Activated naive CD8-positive, alpha-beta T cell treated with anti-CD3 and anti-CD28 coated beads, Interleukin-2, amount 50 U/mL, for 16 hours (primary cell): ENCODE results near the gene DIAPH3.

Experiments used
- DNase-seq: peaks from one replicate; pipeline ENCODE4 v3.0.0-alpha.2; 2020; ENCODE audit warnings: low read depth, low spot score

The DIAPH3 gene

DNA sequence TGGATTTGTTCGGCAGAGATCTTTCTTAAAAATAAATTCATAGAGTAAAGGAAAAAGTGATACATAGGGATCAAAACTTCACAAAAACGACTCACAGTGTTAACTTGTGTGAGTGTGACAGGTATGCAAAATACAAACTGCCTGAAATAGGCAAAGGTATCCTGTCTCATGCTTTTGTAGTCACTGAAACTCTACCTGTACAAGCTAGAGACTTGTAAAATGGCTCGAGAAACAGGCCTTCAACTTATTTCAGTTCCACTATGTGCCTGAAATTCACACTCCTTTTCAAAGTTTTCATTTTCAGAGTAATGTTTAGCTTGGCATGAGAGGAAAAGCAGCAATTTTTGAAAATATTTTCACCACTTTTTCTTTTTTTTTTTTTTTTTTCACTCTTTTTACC lies 290.4 kb downstream of the DIAPH3 start:
- no peak for DNase-seq

DNA sequence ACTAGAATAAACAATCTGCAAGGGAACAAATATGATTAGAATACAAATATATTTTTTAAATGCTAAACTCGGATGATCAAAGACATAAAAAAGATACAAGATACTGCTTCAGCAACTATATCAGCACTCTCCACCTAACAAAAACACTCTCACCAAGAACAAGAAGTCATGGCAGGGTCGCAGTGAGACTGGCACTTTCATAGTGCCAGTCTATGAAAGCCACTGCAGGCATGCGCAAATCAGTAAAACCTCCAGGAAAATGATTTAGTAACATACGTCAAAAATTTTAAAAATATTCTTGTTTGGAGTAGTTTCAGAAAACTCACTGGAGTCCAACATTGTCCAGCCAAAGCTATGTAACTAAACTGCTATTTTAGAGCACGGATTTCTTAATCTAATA lies 295.9 kb downstream of the DIAPH3 start:
- no peak for DNase-seq

DNA sequence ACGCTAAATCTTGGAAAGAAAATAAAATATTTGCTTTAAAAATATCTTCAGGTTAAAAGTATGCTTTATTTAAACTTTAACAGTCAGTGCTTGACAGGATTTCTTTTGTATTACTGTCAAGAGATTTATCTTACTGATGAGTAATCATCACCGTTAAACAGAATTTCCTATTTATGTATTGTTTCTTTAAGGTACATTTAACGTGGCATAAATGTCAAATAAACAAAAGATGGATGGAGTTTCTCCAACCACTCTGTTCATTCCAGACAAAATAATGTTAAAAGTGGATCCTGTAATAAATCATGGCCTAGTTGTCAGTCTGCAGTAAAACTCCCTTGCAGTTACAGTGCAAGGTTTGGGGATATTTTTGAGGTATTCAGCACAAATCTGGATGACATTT lies 298.3 kb downstream of the DIAPH3 start:
- no peak for DNase-seq

DNA sequence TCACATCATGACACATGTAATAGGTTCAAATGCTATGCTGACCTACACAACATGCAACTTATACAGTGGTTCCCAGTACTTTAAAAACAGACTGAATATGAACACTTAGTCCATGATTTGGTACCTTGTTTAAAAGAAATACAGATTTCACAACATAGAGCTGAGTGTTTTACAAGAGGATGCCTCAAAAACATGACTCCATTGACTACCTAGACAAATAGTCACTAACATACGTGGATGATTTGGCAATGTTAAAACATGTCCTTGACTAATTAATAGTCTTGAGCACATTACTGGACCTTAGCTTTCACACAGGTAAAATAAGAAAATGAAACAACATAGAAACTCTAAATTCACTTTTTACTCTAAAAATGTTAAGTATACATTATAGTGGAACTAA lies 300.1 kb downstream of the DIAPH3 start:
- DNase-seq: no peak

DNA sequence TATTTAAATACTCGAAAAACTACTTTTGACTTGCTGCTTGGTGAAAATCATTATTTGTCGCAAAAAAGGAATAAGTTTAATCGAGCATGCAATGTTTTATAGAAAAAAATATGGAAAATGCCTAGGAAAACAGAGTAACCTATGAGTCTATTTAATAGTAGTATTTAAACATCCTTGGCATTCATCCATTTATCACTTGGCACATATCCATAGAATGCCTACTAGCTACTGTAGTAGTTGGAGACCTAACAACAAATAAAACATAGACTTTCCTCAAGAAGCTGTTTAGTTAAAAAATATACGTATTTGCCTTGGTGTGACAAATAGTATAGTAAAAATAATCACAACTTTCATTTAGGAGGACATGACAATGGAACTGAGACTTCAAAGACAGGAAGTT lies 302.1 kb downstream of the DIAPH3 start:
- DNase-seq: no peak

DNA sequence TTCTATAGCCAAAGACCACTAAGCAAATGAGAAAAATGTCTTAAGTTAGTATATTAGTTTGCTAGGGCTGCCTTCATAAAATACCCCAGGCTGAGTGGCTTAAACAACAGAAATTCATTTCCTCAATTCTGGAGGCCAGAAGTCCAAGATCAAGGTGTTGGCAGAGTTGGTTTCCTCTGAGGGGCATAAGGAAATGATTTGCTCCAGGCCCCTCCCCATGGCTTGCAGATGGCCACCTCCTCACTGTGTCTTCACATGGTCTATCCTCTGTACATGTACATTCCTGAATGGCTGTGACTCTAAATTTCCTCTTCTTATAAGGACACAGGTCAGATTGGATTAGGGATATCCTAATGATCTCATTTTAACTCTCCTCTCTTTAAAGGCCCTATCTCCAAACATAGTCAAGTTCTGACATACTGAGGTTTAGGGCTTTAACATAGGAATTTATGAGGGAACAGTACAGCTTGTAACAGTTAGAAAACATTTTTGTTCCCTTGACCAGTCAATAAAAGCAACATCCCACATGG lies 307.4 kb downstream of the DIAPH3 start:
- no peak for DNase-seq

DNA sequence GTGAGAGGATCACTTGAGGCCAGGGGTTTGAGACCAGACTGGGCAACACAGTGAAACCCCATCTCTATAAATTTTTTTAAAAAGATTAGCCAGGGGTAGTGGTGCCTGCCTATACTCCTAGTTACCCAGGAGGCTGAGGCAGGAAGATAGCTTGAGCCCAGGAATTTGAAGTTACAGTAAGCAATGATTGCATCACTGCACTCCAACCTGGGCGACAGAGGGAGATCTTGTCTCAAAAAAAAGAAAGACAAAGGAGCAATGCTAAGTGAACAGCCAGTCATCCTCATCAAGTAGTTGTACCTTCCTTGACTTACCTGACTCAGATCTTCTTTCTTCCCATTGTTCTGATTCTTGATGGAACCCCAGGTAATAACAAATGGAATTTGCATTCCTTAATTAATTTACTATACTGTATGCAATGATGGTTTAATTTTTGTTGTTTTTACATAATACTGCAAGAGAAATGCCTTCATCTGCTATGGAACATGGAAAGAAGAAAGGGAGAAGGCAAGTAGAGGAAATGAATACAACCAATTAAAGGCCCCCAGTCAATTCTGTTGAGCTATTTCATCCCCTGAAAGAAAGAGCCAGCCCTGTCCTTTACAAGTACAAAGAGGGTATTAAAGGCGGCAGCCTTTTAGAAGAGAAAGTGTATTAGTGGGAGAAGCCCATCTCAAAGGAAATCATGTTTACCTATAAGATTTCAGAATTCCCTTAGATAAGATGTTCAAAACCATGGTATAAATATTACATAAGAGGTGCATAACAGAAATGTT lies 316.7 kb downstream of the DIAPH3 start:
- DNase-seq: no peak

DNA sequence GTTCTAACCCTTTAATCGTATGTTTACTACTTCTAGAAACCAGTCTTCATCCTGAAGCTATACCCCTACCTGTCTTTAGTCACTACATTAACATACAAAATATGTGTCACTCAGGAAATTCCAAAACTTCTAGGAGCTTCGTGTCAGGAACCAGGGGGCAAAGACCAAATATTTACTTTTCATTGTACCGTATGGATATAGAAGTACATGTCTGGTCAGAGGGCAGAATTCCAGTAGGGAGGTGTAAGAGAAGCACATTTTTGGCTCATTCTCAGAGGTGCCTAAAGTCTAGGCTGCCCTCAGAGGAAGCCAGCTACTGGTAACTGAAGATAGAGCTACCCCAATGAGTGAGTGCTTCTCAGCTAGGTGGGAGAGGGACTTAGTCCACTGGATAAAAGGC lies 320.7 kb downstream of the DIAPH3 start:
- no peak for DNase-seq

DNA sequence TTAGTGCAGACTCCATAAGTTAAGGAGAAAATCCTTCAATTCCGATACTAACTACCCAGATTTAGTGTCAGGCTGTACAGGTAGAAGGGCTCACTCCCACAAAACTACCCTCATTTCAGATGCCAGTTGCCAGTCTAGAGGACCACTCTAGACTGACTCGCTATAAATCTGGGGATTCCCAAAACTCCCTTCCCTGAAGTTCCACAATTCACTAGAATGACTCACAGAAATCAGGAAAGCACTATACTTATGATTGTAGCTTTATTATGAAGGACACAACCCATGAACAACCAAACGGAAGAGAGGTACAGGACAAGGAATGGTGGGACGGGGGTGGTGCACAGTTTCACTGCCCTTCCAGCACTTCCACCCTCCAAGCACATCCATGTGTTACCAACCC lies 321.2 kb downstream of the DIAPH3 start:
- DNase-seq: no peak

DNA sequence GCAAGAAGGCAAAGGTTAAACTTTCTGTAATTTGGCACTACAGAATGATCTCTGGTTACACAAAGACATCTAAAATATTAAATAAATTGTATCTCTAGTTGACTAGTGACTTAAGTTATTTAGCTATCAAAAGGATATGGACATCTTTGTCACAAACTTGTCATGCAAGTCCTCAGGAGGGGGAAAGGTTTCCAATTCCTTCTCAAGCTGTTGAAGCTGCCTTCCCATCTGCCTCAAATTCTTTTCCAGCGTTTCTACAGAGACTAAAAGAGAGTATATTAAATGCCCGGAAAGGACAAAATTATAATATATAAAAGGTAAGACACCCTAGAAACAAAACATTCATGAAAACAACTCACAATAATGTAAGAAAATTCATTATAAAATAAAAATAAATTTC lies 324.5 kb downstream of the DIAPH3 start:
- DNase-seq: no peak

DNA sequence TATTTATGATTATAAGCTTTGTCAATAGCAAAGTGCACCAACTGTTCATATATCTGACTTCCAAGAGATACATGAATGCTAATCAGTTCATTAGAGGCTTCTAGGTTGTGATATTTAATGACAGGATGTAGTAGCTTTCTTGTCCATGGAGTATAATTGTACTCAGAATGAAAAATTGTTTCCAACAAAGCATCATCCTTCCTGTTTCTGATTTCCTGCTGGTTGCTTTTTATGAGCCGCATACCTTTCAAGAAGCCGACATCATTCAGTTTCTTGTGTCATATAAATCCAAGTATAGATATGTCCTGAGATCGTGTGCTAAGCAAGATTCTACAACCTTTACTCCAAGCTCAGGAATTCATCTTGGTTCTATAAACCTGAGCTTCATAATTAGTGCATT lies 326.6 kb downstream of the DIAPH3 start:
- no peak for DNase-seq

DNA sequence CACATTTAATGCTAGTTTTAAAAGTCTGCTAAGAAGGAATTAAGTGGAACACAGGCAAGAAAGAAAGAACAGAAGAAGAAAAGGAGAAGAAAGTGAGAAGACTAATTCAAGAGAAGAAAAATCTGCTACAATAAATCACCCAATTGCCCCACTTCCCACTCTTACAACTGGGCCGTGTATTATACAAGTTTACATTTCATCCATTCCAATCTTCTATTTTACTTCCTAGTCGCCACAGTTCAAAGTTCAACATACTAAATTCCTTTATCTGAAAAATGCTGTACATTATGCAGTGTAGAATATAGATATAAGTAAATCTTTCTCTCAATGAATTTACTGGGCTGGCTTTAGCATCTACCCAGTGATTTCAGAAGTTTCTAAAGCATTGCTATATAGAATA lies 328.2 kb downstream of the DIAPH3 start:
- no peak for DNase-seq

DNA sequence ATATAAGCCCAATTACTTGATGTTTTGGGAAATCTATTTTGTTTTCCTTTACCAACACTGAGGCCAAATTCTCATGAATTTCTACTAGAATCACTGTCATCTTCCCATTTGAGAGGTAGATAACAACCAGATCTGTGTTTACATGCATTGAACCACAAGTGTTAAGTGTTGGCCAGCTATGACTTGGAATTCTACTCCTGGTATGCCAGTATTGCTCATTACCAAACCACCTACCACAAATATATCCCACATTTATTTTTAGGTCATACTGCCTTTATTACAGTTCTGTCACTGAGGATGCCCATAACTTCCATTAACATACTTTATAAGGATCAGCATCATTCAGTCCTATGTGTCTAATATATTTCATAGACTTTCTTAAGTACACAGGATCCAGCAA lies 328.9 kb downstream of the DIAPH3 start:
- DNase-seq: no peak

DNA sequence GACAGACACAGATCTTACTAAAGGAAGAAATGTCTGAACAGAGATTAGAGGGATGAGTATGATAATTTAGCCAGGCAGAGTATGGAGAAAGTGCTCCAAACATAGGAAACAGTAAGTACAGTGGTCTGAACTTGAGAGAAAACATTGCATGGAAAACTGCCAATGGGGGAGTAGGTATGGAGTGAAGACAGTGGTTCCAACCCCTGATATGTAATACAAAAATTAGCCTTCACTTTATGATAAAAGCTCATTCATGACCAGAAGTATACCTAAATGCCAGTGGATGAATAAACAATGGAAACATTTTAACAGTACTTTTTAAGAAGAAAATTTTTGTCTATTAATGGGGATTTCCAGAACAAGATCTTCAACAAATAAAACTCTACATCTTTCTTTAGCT lies 334.0 kb downstream of the DIAPH3 start:
- DNase-seq: no peak

DNA sequence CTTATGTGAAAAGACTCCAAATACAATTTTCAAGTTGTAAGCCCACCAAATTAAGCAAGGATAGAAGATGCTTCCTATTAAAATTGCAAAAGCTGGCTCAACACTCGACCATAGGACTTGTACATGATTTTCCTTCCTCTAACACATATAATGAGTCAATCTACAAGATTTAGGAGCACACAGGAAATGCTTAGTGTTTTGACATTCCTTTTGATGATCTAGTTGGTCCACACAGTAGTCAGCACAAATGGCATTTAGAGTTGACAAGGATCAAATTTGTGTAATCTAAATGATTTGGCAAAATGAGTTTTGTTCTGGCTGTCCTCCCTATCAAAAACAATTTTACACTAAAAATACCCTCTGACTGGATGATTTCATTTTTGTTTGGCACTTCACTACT lies 340.2 kb downstream of the DIAPH3 start:
- no peak for DNase-seq

DNA sequence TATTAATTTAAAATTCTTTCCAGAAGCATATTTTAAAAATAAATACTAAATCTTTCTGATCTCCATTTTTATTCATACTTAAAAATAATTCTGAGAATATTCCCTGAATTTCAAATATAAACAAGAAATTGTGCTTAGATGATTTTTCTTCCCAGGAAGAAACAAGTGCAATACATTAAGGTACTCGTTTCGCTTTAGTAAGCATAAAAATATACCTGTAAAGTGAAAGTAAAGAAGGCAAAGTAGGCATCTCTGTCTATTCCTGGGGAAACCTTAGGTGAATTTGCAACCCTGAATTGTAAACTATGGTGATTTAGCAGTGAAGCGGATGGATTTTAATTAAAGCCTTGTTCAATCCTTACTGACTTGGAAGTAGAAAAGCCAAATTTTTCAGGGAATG lies 354.2 kb downstream of the DIAPH3 start:
- no peak for DNase-seq

DNA sequence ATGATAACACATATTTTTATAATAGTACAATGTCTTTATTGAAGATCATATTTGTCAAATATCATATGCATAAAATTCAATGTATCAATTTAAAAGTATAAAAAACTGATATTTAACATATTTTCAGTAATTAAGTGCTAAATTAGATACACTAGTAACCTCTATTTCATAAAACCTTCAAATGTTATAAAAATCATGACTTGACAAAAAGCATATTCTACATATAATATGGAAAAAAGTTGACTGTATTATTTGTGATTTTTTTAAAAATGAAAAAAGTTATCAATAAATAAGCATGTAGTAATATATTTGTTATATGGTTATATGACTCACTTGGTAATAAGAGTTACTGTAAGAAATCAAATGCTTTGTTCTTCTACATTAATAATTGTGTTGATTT lies 356.9 kb downstream of the DIAPH3 start:
- no peak for DNase-seq

DNA sequence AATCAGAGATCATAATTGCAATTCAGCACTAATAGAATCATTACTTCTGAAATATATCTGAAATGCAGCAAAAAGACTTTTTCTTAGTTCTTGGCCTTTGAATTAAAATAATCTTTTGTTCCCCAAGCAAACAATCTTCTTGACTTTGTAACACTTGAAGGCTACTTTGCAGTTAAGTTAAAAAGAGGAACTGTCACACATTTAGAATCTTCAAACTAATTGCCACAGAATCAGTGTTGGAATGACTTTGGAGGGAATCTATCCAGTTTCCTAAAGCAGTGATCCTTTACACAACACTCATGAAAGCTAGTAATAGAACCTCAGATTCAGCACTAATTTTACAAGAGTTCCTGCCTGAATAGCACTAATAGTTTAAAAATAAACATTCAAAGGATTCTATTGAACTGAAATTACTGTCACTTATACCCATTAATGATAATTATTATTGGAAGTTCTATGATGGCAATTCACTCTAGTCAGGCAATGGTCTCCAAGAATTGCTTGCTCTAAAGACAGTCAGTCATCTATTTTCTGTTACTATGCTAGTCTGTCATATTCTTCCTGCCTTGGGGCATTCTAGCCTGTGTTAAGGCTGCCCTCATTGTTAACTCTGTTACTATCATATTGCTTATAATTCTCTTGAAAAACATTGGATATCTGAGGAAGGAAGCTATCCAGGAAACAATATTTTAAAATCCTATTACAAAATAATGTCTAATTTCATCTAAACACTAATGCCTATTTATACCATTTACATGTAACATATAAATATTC lies 362.4 kb downstream of the DIAPH3 start:
- DNase-seq: no peak

DNA sequence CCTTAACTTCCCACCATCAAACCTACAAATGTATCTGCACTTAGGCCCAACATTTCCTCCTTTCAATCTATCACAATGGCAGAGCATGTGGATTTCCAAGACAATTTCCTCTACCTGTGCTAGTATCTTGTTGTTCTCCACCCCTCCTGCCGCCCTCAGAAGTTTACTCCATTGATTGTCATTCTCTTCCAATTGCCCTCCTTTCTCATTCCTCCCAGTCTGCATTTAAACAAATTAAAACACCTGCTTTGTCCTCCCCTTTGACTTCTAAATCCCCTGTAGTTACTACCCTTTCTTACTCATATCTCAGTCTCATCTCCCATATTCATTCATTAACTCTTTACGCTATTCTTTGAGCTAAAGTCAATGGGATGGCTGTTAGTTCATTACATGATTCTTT lies 370.6 kb downstream of the DIAPH3 start:
- no peak for DNase-seq

DNA sequence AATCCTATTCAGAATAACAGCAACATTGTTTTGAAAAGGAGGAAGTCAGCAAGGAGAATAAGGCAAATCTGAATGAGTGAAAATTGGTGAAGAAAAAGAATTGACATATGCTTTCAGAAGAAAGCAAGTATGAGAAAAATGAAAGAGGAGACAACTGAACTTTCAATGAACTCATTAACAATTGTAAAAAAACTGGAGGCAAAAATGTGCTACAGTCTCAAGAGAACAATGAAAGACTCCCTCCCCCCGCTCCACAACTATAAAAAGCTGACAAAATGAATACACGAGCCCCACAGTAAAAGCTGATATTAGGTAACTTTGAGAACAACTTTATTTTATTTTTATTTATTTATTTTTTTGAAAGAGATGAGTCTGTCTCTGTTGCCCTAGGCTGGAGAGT lies 373.1 kb downstream of the DIAPH3 start:
- DNase-seq: no peak

DNA sequence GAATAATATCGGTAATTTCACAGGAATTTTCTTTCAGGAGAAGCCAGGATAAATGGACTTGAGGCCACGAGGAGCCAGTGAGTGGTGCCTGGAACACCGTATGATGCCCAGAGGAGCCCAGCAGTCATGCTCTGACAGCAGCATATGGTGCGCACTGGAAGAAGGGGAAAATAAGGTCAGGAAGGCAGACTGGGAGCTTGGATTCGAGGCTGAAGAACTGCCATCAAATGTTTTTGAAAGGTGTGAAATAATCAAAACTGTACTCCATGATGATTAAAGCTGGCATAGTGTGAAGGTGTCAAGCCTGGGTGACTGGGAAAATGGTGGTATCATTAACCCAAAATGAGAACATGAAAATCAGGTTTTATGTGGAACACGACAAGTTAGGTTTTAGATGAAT lies 374.2 kb downstream of the DIAPH3 start:
- no peak for DNase-seq

DNA sequence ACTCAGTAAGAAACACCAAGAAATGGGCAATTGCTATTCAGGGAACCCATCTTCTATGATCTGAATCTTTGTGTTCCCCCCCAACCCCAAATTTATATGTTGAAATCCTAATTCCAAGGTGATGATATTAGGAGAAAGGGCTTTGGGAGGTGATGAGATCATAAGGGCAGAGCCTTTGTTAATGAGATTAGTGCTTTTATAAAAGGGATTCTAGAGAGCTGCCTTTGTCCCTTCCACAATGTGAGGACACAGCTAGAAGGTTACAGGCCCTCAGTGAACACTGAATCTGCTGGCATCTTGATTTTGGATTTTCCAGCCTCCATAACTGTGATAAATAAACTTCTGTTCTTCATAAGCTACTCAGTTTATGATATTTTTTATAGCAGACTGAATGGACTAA lies 376.0 kb downstream of the DIAPH3 start:
- DNase-seq: no peak

DNA sequence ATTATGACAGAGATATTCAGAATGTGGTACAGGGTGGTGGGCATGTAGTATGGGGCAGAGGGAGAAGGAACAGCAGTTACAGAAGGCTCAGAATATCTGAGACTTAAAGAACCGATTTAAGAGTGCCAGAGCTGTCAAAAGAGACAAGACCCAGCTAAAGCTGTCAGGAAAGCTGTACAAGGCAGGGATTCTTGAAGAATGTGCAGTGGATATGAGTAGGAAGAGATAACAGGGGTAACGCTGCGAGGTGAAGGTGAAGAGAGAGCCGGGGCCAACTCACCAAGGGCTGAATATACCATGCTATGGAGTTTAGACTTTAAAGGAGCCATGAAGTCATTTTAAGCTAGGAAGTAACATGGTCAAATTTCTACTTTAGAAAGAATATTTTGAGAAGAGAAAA lies 381.0 kb downstream of the DIAPH3 start:
- DNase-seq: no peak
